Astrocyte of the spinal cord (primary cell): ENCODE data around the gene ARHGEF18.

ENCODE experiments used
- DNase-seq: peaks from one replicate; pipeline ENCODE4 v3.0.0; 2011; ENCODE audit warnings: low read depth, low spot score
- H3K4me3 ChIP-seq: 2 replicates; pipeline ENCODE4 v1.5.1; 2011; ENCODE audit warnings: low read depth, mild to moderate bottlenecking, low read length, moderate library complexity
- CTCF ChIP-seq: IDR thresholded peaks from 2 replicates; pipeline ENCODE4 v1.5.1; 2012; ENCODE audit warnings: low read depth, mild to moderate bottlenecking, low read length, inconsistent platforms
- in situ Hi-C: cut with HindIII; loops from 2 replicates; pipeline ENCODE4 v1.10.0; 2017; ENCODE audit warnings: low sequenced_read_pairs

ARHGEF18 gene

DNA sequence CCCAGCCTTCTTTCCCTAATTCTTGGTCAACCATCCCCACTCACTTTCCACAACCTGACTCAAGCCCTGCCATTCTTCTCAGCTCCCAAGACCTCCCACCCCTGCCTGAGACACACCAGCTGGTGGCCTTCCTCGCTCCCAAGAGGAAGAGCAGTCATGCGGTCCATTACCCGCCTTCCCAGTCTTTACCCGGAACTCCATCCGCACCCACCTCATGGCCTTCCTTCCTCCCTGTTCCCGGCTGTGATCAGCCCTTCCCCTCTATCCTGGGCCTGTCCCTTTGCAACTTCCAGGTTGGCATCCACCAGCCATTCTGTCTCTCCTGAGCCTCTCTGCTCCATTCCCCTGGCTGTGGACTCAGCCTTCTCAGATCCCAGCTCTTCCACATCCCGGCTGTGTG is 35.9 kb upstream of the ARHGEF18 start:
- no peak for TF ChIP-seq CTCF
- in situ Hi-C loops = no loop called here
- H3K4me3 ChIP-seq = no peak overlapping the region
- no peak for DNase-seq

- no peak for DNase-seq
- in situ Hi-C loops = no loop called here
- no peak for TF ChIP-seq CTCF
- H3K4me3 ChIP-seq = no peak overlapping the region
Observed at GRCh38 chr19:7318176-7318575, 30.6 kb upstream of the ARHGEF18 start.

DNA sequence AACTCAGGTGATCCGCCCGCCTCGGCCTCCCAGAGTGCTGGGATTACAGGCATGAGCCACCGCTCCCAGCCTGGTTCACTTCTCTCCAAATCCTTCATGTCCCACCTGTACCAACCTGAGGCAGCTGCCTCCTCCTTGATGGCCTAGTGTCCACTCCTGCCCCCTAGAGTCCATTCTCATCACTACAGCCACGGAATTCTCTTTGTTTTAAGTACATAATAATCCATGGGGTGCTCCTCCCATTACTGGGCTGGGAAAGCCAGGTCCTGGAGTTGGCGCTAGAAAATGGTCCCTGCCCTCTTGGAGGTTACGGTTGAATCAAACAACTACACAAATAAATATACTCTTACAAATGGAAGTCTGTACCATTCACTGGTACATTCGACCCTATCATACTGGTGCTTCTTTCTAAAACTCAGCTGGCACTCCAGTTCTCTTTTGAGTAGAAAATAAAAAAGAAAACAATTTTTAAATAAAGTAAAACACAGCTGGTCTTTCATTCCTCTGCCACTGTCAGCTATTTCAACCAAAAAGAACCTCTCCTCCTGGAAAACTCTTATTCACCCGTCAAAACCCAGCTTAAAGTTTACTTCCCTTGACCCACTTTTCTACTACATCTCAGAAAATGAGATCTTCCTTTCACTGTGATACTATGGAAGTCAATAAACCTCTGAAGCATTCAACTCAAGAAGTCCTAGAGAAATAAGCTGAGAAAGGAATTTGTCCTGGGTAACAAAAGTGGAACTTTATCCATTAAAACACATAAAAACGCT is 22.4 kb upstream of the ARHGEF18 start:
- in situ Hi-C loops = no loop called here
- peak; percentile 4 for DNase-seq
- TF ChIP-seq CTCF = peak; percentile 35
- no peak overlapping the region for H3K4me3 ChIP-seq

DNA sequence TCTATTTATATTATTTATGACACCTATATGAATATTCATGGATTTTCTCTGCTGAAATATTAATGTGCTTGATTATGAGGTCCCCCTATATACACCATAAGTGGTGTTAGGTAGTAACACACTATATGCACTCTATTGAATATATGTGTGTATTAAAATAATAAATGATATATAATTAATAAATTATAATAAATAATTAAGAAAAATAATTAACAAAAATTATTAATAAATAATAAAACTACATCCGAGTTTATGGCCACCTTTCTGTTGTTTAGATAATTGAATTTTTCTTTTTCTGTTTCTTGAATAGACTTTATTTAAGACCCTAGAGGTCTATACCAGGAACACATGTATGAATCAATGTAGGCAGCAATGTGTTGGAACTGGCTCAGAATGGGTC is 20.9 kb upstream of the ARHGEF18 start:
- no peak overlapping the region for H3K4me3 ChIP-seq
- DNase-seq = no peak
- in situ Hi-C loops = no loop called here
- TF ChIP-seq CTCF = no peak

DNA sequence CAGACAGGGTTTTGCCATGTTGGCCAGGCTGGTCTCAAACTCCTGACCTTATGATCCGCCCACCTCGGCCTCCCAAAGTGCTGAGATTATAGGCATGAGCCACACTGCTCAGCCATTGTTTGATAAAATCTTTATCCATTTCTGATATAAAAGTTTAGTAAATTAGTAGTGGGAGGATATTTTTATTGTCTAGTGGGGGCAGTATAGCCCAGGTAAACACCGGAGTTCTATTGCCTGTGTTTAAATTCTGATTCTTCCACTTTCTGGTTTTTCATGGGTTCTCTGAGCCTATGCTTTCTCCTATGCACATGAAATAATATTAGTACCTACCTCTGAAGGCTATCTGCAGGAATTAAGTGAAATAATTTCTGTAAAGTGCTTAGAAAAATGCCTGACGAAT is 20.1 kb upstream of the ARHGEF18 start:
- no peak overlapping the region for H3K4me3 ChIP-seq
- in situ Hi-C loops = no loop called here
- TF ChIP-seq CTCF = no peak
- DNase-seq = no peak

GRCh38 chr19:7331446-7331845 is 17.3 kb upstream of the ARHGEF18 start:
- H3K4me3 ChIP-seq = no peak overlapping the region
- no peak for DNase-seq
- in situ Hi-C loops = no loop called here
- TF ChIP-seq CTCF = no peak
